ENCODE results near the gene JPH4. TPM values are rescaled to one million over a fixed set of nuclear protein-coding genes. Genes with fewer than 3 reads are reported as not detected.
A peak's percentile ranks its signal among the peaks of the same experiment; 100 is the strongest.

The JPH4 gene
- total and polyA plus RNA-seq, 12 donors = 0.42 to 35.8 (median 4.7) TPM

DNA sequence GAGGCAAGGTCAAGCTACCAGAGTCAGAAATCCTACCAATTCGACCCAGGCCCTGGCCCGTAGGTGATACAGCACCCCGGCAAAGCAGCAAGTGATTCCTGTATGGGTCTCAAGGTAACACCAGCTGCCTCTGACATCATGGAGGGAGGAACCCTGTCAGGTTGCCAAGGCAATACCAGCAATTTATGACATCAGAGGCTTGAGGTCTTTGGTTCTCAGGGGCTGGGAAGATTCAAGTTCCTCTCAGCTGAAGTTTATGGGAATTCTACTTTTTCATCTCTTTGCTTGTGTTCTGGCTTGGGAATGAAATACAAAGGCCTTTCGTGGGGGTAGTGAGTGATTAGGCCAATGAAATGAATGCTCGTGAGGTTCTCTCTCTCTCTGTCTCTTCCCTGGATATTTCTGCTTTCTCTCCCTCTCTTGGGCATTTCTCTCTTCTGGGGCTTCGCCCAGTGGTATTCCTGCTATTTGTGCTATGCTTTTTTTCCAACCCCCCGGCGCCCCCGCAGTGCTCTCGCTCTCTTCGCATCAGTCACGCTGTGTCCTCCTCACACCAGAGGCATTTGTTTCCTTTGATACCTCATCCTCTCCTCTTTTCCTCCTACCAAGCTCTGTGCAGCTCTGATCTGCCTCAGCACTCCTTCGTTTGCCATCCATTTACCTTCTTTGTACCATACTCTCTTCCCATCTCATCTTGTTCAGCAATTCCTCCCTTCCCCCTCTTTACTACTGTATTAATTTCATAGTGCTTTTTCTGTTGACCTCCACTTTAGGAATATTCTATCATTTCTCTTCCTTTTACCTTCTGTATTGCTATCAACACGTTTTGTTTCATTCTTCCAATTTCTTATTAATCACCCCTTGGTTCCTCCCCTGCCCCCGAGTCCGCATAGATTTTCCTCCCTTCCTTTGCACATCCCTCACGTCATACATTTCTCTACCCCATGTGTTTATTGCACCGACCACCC is 30.0 kb downstream of the JPH4 start:
- TF ChIP-seq, protein P1, sequence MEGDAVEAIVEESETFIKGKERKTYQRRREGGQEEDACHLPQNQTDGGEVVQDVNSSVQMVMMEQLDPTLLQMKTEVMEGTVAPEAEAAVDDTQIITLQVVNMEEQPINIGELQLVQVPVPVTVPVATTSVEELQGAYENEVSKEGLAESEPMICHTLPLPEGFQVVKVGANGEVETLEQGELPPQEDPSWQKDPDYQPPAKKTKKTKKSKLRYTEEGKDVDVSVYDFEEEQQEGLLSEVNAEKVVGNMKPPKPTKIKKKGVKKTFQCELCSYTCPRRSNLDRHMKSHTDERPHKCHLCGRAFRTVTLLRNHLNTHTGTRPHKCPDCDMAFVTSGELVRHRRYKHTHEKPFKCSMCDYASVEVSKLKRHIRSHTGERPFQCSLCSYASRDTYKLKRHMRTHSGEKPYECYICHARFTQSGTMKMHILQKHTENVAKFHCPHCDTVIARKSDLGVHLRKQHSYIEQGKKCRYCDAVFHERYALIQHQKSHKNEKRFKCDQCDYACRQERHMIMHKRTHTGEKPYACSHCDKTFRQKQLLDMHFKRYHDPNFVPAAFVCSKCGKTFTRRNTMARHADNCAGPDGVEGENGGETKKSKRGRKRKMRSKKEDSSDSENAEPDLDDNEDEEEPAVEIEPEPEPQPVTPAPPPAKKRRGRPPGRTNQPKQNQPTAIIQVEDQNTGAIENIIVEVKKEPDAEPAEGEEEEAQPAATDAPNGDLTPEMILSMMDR (IDR thresholded peaks at IDR 0.05) = no peak
- TF ChIP-seq POLR2A (IDR thresholded peaks at IDR 0.05) = no peak
- intact Hi-C loops (cut with DNase I) = loop anchor here in 1 of 2 donors (5.0 kb wide), 1 partner anchor 76 kb away; no protein-coding TSS in a partner anchor
- Histone ChIP-seq H3K4me3 (no peak overlapping the region), H3K9me3 (replicated peaks in 1 of 3) (no peaks in the 10 kb centered on the region), H3K27me3 (no peaks in the 10 kb centered on the region), H3K36me3 (replicated peaks in 1 of 2) (no peaks in the 10 kb centered on the region), H3K27ac (peak overlapping the region in 2 of 5 donors; percentile 50 to 54), H3K4me1 (replicated peaks in 1 of 2) (peaks cover 0 to 23% of the 10 kb centered on the region in 2 donors)
- DNase-seq = peak in 4 of 7 donors; percentile 42 to 87 (median 51)
- 54 to 61% (median 60%) methylated on average over 18 of the region's 18 CpGs for WGBS, 4 donors

DNA sequence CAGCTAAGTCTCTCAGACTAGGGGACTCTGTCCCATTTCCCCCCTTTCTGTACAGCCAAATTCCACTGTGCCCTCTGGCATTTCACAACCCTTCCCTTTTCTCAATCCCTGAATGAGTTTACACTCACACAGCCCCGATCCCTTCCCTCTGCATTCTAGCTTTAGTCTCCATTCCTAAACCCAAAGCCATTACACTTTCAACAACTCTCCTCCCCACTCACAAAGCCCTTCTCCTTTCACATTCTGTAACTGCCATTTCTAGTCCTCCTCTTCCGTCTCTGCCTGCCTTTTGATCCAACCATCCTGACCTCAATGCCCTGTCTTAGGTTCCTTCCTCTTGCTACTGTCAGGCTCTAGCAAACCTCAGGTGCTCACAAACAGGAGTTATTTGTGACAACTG is 30.7 kb downstream of the JPH4 start:
- peak overlapping the region in 2 of 5 donors; percentile 50 to 54 for H3K27ac ChIP-seq
- no peaks in the 10 kb centered on the region for H3K9me3 ChIP-seq (replicated peaks in 1 of 3)
- intact Hi-C loops (cut with DNase I) = loop anchor here in 1 of 2 donors (5.0 kb wide), 1 partner anchor 76 kb away; no protein-coding TSS in a partner anchor
- 63 to 86% (median 72%) methylated on average over 2 of the region's 2 CpGs for WGBS, 4 donors
- DNase-seq = no peak
- H3K36me3 ChIP-seq (replicated peaks in 1 of 2) = no peaks in the 10 kb centered on the region
- H3K4me1 ChIP-seq (replicated peaks in 1 of 2) = peaks cover 0 to 23% of the 10 kb centered on the region in 2 donors
- no peak for TF ChIP-seq POLR2A (IDR thresholded peaks at IDR 0.05)
- TF ChIP-seq, protein P1 (IDR thresholded peaks at IDR 0.05) = no peak
- H3K4me3 ChIP-seq = no peak overlapping the region
- no peaks in the 10 kb centered on the region for H3K27me3 ChIP-seq

DNA sequence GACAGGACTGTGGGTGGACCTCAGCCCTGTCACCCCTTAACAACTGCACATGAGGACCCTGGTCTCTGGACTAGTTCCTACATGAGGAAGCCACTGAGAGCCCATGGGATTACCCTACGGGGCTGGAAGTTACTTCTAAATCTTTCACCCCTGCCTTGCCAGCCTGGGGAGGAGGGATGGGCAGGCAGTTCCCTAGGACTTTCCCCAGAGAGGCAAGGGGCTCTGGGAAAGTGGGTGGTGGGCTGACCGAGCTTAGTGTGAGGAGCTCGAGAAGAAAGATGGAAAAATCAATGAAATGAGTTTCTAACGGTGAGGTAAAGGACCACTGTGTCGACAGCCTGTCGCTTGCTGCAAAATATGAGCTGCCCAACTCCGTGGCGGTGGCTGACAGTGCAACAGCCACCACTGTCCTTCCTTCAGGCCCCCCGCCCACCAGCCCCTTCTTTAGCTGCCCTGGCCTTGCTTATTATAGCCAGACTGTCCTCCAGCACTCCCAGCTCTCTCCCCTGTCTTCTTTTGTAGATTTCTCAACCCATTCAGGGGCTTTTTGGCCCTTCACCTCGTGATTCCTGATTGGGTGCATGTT is 32.0 kb downstream of the JPH4 start:
- intact Hi-C loops (cut with DNase I) = loop anchor here in 1 of 2 donors (5.0 kb wide), 1 partner anchor 74 kb away; no protein-coding TSS in a partner anchor
- no peaks in the 10 kb centered on the region for H3K9me3 ChIP-seq (replicated peaks in 1 of 3)
- WGBS, 4 donors = 64 to 80% (median 75%) methylated on average over 10 of the region's 10 CpGs
- no peaks in the 10 kb centered on the region for H3K27me3 ChIP-seq
- peak overlapping the region in 1 of 5 donors; percentile 28 for H3K27ac ChIP-seq
- no peaks in the 10 kb centered on the region for H3K36me3 ChIP-seq (replicated peaks in 1 of 2)
- H3K4me1 ChIP-seq (replicated peaks in 1 of 2) = peaks cover 0 to 18% of the 10 kb centered on the region in 2 donors
- no peak for DNase-seq
- H3K4me3 ChIP-seq = no peak overlapping the region
- TF ChIP-seq, protein P1 (IDR thresholded peaks at IDR 0.05) = no peak
- TF ChIP-seq POLR2A (IDR thresholded peaks at IDR 0.05) = no peak
